Measurements from ENCODE around the gene BTBD10.

GRCh38 chr11:13480198-13480597 is 17.2 kb upstream of the BTBD10 start:
- TF ChIP-seq, protein P1, sequence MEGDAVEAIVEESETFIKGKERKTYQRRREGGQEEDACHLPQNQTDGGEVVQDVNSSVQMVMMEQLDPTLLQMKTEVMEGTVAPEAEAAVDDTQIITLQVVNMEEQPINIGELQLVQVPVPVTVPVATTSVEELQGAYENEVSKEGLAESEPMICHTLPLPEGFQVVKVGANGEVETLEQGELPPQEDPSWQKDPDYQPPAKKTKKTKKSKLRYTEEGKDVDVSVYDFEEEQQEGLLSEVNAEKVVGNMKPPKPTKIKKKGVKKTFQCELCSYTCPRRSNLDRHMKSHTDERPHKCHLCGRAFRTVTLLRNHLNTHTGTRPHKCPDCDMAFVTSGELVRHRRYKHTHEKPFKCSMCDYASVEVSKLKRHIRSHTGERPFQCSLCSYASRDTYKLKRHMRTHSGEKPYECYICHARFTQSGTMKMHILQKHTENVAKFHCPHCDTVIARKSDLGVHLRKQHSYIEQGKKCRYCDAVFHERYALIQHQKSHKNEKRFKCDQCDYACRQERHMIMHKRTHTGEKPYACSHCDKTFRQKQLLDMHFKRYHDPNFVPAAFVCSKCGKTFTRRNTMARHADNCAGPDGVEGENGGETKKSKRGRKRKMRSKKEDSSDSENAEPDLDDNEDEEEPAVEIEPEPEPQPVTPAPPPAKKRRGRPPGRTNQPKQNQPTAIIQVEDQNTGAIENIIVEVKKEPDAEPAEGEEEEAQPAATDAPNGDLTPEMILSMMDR (IDR thresholded peaks at IDR 0.05; ENCODE audit: low read depth, low read length), result no peak
- no peak for TF ChIP-seq EZH2phosphoT487 (IDR thresholded peaks at IDR 0.05; ENCODE audit: low read depth)

Measured in OCI-LY3 (cell line).